Measurements from ENCODE around the gene SPRY2. TPM values are rescaled to one million over a fixed set of nuclear protein-coding genes. Genes with fewer than 3 reads are reported as not detected.

SPRY2 gene
- total RNA-seq, 1 experiment from 2014 or later: 10.3 TPM

GRCh38 chr13:80361883-80362327, 21.0 kb upstream of the SPRY2 start:
- H3K27me3 ChIP-seq (replicated peaks; ENCODE audit: insufficient read depth, low read depth, low read length, poor library complexity): no peaks in the 10 kb centered on the region
- peak; percentile 86 for DNase-seq (ENCODE audit: low spot score)
- no peaks in the 10 kb centered on the region for H3K36me3 ChIP-seq (ENCODE audit: insufficient read depth, low read length, poor library complexity, severe bottlenecking)
- TF ChIP-seq EZH2 (IDR thresholded peaks at IDR 0.05; ENCODE audit: borderline replicate concordance, low read depth, low read length, poor library complexity, severe bottlenecking) (no peak), CTCF (conservative IDR thresholded peaks at IDR 0.05; ENCODE audit: low read depth, low read length) (peak; percentile 44)
- no peak overlapping the region for H3K4me3 ChIP-seq (ENCODE audit: low read depth, low read length, poor library complexity, severe bottlenecking)
- CTCF ChIA-PET: no interaction called here
- POLR2A ChIA-PET (ENCODE audit: low non-redundant PET): no interaction called here
- no TSS peak for BruUV-seq (replicated peaks)
- intact Hi-C loops (cut with micrococcal nuclease; ENCODE audit: unreplicated experiment): loop anchor here (1.0 to 10.0 kb wide), 4 partner anchors 75 to 817 kb away; no protein-coding TSS in a partner anchor
- H3K4me1 ChIP-seq (ENCODE audit: insufficient read depth, low read length, poor library complexity, severe bottlenecking): peaks cover 47% of the 10 kb centered on the region
- no peak overlapping the region for H3K27ac ChIP-seq (ENCODE audit: low read depth, low read length, poor library complexity, severe bottlenecking)
- H3K9me3 ChIP-seq (ENCODE audit: low read depth, low read length, poor library complexity, severe bottlenecking): no peaks in the 10 kb centered on the region

DNA sequence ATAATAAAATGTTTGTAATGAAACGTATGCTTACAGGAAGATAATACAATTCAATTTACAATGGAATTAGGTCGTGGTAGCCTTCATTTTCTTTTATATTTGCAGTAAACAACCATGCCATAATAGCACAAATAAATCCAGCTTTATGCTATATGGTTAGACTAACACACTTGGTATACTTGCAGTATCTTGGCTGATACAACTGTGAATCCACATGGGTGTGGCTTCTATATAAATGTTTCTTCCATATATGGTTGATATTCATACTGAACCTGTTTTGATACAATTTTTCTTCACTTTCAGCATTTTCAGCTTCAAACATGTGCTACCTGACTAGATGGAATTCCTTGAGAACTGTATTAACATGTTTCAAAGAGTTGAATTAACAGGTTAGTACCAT, 20.4 kb upstream of the SPRY2 start:
- Histone ChIP-seq H3K4me1 (ENCODE audit: insufficient read depth, low read length, poor library complexity, severe bottlenecking) (peaks cover 47% of the 10 kb centered on the region), H3K36me3 (ENCODE audit: insufficient read depth, low read length, poor library complexity, severe bottlenecking) (no peaks in the 10 kb centered on the region), H3K27ac (ENCODE audit: low read depth, low read length, poor library complexity, severe bottlenecking) (no peak overlapping the region), H3K27me3 (replicated peaks; ENCODE audit: insufficient read depth, low read depth, low read length, poor library complexity) (no peaks in the 10 kb centered on the region), H3K4me3 (ENCODE audit: low read depth, low read length, poor library complexity, severe bottlenecking) (no peak overlapping the region), H3K9me3 (ENCODE audit: low read depth, low read length, poor library complexity, severe bottlenecking) (no peaks in the 10 kb centered on the region)
- ChIA-PET POLR2A (ENCODE audit: low non-redundant PET) (no interaction called here), CTCF (no interaction called here)
- no peak for DNase-seq (ENCODE audit: low spot score)
- TF ChIP-seq CTCF (conservative IDR thresholded peaks at IDR 0.05; ENCODE audit: low read depth, low read length) (no peak), EZH2 (IDR thresholded peaks at IDR 0.05; ENCODE audit: borderline replicate concordance, low read depth, low read length, poor library complexity, severe bottlenecking) (no peak)
- no TSS peak for BruUV-seq (replicated peaks)
- intact Hi-C loops (cut with micrococcal nuclease; ENCODE audit: unreplicated experiment): loop anchor here (5.0 to 10.0 kb wide), 3 partner anchors 76 to 816 kb away; no protein-coding TSS in a partner anchor

DNA sequence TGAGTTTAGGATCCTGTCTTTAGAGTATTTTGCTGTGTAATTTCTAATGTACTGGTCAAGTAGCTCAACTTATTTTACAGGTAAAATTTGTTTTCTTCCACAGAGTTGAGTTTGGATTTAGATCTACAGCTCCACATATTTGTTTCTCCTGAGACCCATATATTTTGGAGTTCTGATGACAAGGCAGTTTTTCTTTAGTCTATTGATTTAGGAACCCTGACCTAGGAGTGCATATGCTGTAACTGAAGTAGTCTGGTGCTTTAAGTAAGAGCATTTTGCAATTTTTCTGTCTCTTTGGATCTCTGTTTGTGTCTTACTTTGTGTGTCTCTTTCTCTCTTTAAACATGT, 19.5 kb upstream of the SPRY2 start:
- Histone ChIP-seq H3K36me3 (ENCODE audit: insufficient read depth, low read length, poor library complexity, severe bottlenecking) (no peaks in the 10 kb centered on the region), H3K27ac (ENCODE audit: low read depth, low read length, poor library complexity, severe bottlenecking) (peak overlapping the region; percentile 26), H3K27me3 (replicated peaks; ENCODE audit: insufficient read depth, low read depth, low read length, poor library complexity) (no peaks in the 10 kb centered on the region), H3K4me1 (ENCODE audit: insufficient read depth, low read length, poor library complexity, severe bottlenecking) (peaks cover 47% of the 10 kb centered on the region), H3K4me3 (ENCODE audit: low read depth, low read length, poor library complexity, severe bottlenecking) (peak overlapping the region; percentile 6), H3K9me3 (ENCODE audit: low read depth, low read length, poor library complexity, severe bottlenecking) (no peaks in the 10 kb centered on the region)
- intact Hi-C loops (cut with micrococcal nuclease; ENCODE audit: unreplicated experiment): loop anchor here (5.0 to 10.0 kb wide), 3 partner anchors 77 to 816 kb away; no protein-coding TSS in a partner anchor
- ChIA-PET POLR2A (ENCODE audit: low non-redundant PET) (no interaction called here), CTCF (interaction anchor here (0.7 to 1.0 kb wide), 2 partner anchors 428 to 682 kb away, joined by 3 to 7 read pairs; no protein-coding TSS in a partner anchor)
- BruUV-seq (replicated peaks): no TSS peak
- no peak for TF ChIP-seq CTCF (conservative IDR thresholded peaks at IDR 0.05; ENCODE audit: low read depth, low read length)
- TF ChIP-seq EZH2 (IDR thresholded peaks at IDR 0.05; ENCODE audit: borderline replicate concordance, low read depth, low read length, poor library complexity, severe bottlenecking): no peak
- DNase-seq (ENCODE audit: low spot score): peak; percentile 53
